ENCODE data around the gene MVD. TPM values are rescaled to one million over a fixed set of nuclear protein-coding genes. Genes with fewer than 3 reads are reported as not detected.

Gene MVD
- total RNA-seq, 1 experiment from 2014 or later = 119 TPM

DNA sequence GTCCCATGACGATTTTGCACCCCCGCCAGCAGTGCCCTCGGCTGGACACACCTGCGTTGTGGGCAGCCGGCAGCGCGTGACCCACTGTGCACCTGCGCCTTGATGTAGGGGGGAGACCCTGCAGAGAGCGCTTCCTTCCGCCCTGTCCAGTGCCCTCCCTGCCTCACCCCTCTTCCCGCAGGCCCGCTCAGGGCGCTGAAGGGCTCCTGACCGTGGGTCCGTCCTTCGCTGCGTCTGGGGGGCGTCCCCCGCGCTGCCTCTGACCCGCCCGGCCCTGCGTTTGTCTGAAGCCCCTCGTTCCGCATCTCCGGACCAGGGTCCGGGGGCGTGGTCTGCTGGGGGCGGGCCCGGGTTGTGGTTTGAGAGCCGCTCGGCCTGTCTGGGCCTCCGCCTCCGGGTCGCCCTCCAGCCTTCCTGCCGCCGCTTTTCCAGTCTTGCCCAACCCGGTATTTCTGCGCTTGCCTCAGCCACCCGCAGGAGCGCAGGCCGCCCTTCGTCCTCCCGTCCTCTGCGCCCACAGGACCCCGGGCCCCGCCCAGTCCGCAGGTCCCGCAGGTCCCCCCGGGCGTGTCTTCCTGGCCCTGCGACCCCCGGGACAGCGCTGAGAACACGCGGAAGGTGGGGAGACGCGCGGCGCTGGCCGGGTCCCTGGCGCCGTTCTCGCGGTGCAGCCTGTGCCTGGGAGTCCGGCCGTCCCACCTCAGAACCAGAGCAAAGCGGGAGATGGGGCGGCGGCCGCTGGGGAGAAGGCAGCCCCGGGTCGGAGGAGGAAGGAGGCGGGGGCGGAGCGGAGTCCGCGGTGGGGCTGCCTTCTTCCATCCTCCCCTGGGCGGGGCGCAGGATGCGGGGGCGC is 28.5 kb downstream of the MVD start:
- TF ChIP-seq ZFX (IDR thresholded peaks at IDR 0.05) (no peak), EZH2phosphoT487 (IDR thresholded peaks at IDR 0.05; ENCODE audit: borderline replicate concordance) (no peak), CBX3 (IDR thresholded peaks at IDR 0.05; ENCODE audit: low read depth) (no peak), TCF7L2 (IDR thresholded peaks at IDR 0.05; ENCODE audit: borderline replicate concordance, extremely low read depth, insufficient read depth, insufficient read length) (no peak), EZH2 (IDR thresholded peaks at IDR 0.05) (no peak), ELF1 (IDR thresholded peaks at IDR 0.05; ENCODE audit: borderline replicate concordance, low read depth) (no peak), POLR2A (IDR thresholded peaks at IDR 0.05; ENCODE audit: borderline replicate concordance, extremely low read depth, insufficient read depth, insufficient read length) (no peak), CEBPB (IDR thresholded peaks at IDR 0.05; ENCODE audit: low read depth) (no peak), FOSL1 (IDR thresholded peaks at IDR 0.05; ENCODE audit: low read depth) (no peak), RAD21 (IDR thresholded peaks at IDR 0.05; ENCODE audit: low read depth) (no peak)
- TF ChIP-seq, protein P1, sequence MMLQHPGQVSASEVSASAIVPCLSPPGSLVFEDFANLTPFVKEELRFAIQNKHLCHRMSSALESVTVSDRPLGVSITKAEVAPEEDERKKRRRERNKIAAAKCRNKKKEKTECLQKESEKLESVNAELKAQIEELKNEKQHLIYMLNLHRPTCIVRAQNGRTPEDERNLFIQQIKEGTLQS (IDR thresholded peaks at IDR 0.05) = no peak
- TF ChIP-seq, protein P2, sequence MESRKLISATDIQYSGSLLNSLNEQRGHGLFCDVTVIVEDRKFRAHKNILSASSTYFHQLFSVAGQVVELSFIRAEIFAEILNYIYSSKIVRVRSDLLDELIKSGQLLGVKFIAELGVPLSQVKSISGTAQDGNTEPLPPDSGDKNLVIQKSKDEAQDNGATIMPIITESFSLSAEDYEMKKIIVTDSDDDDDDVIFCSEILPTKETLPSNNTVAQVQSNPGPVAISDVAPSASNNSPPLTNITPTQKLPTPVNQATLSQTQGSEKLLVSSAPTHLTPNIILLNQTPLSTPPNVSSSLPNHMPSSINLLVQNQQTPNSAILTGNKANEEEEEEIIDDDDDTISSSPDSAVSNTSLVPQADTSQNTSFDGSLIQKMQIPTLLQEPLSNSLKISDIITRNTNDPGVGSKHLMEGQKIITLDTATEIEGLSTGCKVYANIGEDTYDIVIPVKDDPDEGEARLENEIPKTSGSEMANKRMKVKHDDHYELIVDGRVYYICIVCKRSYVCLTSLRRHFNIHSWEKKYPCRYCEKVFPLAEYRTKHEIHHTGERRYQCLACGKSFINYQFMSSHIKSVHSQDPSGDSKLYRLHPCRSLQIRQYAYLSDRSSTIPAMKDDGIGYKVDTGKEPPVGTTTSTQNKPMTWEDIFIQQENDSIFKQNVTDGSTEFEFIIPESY (IDR thresholded peaks at IDR 0.05; ENCODE audit: extremely low read depth, insufficient replicate concordance, low read length) = no peak
- TF ChIP-seq, protein P3, sequence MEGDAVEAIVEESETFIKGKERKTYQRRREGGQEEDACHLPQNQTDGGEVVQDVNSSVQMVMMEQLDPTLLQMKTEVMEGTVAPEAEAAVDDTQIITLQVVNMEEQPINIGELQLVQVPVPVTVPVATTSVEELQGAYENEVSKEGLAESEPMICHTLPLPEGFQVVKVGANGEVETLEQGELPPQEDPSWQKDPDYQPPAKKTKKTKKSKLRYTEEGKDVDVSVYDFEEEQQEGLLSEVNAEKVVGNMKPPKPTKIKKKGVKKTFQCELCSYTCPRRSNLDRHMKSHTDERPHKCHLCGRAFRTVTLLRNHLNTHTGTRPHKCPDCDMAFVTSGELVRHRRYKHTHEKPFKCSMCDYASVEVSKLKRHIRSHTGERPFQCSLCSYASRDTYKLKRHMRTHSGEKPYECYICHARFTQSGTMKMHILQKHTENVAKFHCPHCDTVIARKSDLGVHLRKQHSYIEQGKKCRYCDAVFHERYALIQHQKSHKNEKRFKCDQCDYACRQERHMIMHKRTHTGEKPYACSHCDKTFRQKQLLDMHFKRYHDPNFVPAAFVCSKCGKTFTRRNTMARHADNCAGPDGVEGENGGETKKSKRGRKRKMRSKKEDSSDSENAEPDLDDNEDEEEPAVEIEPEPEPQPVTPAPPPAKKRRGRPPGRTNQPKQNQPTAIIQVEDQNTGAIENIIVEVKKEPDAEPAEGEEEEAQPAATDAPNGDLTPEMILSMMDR (IDR thresholded peaks at IDR 0.05 in 2 of 3, conservative IDR thresholded peaks at IDR 0.05 in 1 of 3; ENCODE audit: borderline replicate concordance in 1 of 3, insufficient read depth in 1 of 3, low read depth in 2 of 3, low read length in 2 of 3) = no peak
- TF ChIP-seq, protein P4, sequence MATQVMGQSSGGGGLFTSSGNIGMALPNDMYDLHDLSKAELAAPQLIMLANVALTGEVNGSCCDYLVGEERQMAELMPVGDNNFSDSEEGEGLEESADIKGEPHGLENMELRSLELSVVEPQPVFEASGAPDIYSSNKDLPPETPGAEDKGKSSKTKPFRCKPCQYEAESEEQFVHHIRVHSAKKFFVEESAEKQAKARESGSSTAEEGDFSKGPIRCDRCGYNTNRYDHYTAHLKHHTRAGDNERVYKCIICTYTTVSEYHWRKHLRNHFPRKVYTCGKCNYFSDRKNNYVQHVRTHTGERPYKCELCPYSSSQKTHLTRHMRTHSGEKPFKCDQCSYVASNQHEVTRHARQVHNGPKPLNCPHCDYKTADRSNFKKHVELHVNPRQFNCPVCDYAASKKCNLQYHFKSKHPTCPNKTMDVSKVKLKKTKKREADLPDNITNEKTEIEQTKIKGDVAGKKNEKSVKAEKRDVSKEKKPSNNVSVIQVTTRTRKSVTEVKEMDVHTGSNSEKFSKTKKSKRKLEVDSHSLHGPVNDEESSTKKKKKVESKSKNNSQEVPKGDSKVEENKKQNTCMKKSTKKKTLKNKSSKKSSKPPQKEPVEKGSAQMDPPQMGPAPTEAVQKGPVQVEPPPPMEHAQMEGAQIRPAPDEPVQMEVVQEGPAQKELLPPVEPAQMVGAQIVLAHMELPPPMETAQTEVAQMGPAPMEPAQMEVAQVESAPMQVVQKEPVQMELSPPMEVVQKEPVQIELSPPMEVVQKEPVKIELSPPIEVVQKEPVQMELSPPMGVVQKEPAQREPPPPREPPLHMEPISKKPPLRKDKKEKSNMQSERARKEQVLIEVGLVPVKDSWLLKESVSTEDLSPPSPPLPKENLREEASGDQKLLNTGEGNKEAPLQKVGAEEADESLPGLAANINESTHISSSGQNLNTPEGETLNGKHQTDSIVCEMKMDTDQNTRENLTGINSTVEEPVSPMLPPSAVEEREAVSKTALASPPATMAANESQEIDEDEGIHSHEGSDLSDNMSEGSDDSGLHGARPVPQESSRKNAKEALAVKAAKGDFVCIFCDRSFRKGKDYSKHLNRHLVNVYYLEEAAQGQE (IDR thresholded peaks at IDR 0.05; ENCODE audit: low read depth) = no peak
- no peak overlapping the region for H2AFZ ChIP-seq (ENCODE audit: low read depth, low read length, poor library complexity, severe bottlenecking)
- H3K27me3 ChIP-seq (ENCODE audit: insufficient read depth, low read length) = no peaks in the 10 kb centered on the region
- H3K4me2 ChIP-seq (ENCODE audit: low read length) = no peak overlapping the region
- DNase-seq (ENCODE audit: low read depth, low spot score) = no peak
- no peaks in the 10 kb centered on the region for H3K9me2 ChIP-seq (ENCODE audit: insufficient read depth)
- H3K9ac ChIP-seq (ENCODE audit: low read length) = no peak overlapping the region
- intact Hi-C loops (cut with micrococcal nuclease) = no loop called here
- H3K27ac ChIP-seq (ENCODE audit: low read depth, low read length) = no peak overlapping the region
- peaks cover 5 to 27% of the 10 kb centered on the region in 2 experiments; a peak in 2 of 4 replicates for H3K4me1 ChIP-seq (ENCODE audit: control insufficient read depth in 1 of 2, insufficient read depth in 2 of 2, low read length in 2 of 2)
- ChIA-PET POLR2A (no interaction called here), CTCF (interaction anchor here (1.2 kb wide), 1 partner anchor 15 kb away, joined by 5 read pairs; no protein-coding TSS in a partner anchor), RAD21 (ENCODE audit: low non-redundant PET in 1 of 2, low total read pairs in 2 of 2, uncharacterized antibody in 2 of 2, unreplicated experiment in 2 of 2) (no interaction called here)
- peak; percentile 0; the same call in 1 of the 2 replicates for ATAC-seq
- no peak overlapping the region for H3K4me3 ChIP-seq (replicated peaks in 1 of 2; ENCODE audit: low read depth in 1 of 2, low read length in 2 of 2)
- no peaks in the 10 kb centered on the region for H3K9me3 ChIP-seq (ENCODE audit: control insufficient read depth in 1 of 2, insufficient read depth in 1 of 2, low read depth in 1 of 2, low read length in 2 of 2)
- no peaks in the 10 kb centered on the region for H4K20me1 ChIP-seq (ENCODE audit: insufficient read depth)
- H3K79me2 ChIP-seq (ENCODE audit: insufficient read depth, low read length) = no peaks in the 10 kb centered on the region
- peaks cover 23 to 26% of the 10 kb centered on the region in 2 experiments; a peak in 3 of 4 replicates for H3K36me3 ChIP-seq (ENCODE audit: control insufficient read depth in 1 of 2, insufficient read depth in 2 of 2, low read length in 2 of 2)
- no TSS peak for BruUV-seq (replicated peaks)
